ENCODE measurements around the gene MBD4.

DNA sequence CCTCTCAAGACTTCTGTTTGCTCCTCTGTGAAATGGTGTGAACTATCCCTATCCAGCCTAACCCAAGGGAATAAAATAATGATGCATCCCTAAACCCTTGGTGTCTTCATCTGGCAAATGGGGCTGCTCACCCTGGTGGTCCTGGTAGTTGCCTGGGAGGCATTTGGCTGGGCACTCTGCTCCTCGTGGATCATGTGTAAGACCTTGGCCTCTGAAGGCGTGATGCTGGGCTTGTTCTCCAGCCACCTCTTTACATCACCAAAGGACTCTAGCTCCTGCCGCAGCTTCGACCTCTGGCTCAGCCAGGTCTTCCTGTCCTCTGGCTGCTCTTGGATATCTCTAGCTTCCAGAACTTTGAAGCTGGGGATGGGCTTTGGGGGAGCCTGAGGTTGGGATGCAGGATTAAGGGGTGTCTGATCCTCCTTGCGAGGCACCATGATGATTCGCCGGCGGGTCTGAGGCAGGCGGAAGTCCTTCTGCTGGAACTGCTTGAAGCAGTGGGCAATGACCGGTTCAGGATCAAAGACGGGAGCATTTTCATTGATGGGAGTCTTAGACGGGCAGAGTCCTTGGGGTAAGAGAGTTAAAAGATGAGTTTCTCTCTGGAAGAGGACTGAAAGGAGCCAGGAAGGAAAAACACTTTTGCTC, 18.4 kb downstream of the MBD4 start:
- TF ChIP-seq, protein P1, sequence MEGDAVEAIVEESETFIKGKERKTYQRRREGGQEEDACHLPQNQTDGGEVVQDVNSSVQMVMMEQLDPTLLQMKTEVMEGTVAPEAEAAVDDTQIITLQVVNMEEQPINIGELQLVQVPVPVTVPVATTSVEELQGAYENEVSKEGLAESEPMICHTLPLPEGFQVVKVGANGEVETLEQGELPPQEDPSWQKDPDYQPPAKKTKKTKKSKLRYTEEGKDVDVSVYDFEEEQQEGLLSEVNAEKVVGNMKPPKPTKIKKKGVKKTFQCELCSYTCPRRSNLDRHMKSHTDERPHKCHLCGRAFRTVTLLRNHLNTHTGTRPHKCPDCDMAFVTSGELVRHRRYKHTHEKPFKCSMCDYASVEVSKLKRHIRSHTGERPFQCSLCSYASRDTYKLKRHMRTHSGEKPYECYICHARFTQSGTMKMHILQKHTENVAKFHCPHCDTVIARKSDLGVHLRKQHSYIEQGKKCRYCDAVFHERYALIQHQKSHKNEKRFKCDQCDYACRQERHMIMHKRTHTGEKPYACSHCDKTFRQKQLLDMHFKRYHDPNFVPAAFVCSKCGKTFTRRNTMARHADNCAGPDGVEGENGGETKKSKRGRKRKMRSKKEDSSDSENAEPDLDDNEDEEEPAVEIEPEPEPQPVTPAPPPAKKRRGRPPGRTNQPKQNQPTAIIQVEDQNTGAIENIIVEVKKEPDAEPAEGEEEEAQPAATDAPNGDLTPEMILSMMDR (conservative IDR thresholded peaks at IDR 0.05; ENCODE audit: low read depth in 2 of 2), result no peak
- TF ChIP-seq EZH2 (IDR thresholded peaks at IDR 0.05; ENCODE audit: low read depth, unreplicated experiment) (no peak), NANOG (IDR thresholded peaks at IDR 0.05; ENCODE audit: borderline replicate concordance) (no peak), CREB1 (CRISPR knock-in tag; IDR thresholded peaks at IDR 0.05; ENCODE audit: low read depth) (no peak), EZH2phosphoT487 (IDR thresholded peaks at IDR 0.05; ENCODE audit: unreplicated experiment) (no peak), POLR2AphosphoS5 (IDR thresholded peaks at IDR 0.05; ENCODE audit: low read depth) (no peak)
- TF ChIP-seq, protein P2, sequence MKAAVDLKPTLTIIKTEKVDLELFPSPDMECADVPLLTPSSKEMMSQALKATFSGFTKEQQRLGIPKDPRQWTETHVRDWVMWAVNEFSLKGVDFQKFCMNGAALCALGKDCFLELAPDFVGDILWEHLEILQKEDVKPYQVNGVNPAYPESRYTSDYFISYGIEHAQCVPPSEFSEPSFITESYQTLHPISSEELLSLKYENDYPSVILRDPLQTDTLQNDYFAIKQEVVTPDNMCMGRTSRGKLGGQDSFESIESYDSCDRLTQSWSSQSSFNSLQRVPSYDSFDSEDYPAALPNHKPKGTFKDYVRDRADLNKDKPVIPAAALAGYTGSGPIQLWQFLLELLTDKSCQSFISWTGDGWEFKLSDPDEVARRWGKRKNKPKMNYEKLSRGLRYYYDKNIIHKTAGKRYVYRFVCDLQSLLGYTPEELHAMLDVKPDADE (IDR thresholded peaks at IDR 0.05), result no peak
